Measurements from ENCODE around the gene G2E3. TPM values are rescaled to one million over a fixed set of nuclear protein-coding genes. Genes with fewer than 3 reads are reported as not detected.
"Not testable (repeated sequence)": the region's sequence is repeated elsewhere in the genome, so short reads cannot be mapped to it uniquely, and the experiment has no call there.

Gene G2E3
- total and polyA plus RNA-seq, 2 of the 13 experiments (the other 11 are each of a cell fraction or from before 2014, with no cell fraction given): 22.8 to 63.0 TPM

GRCh38 chr14:30629432-30629831 is 70.5 kb downstream of the G2E3 start:
- peaks cover 78% of the 10 kb centered on the region for H3K79me2 ChIP-seq (ENCODE audit: insufficient read depth, low read length)
- DNase-seq (ENCODE audit: low spot score); H3K27me3 ChIP-seq (ENCODE audit: control insufficient read depth in 1 of 2, insufficient read depth in 2 of 2, low read length in 2 of 2); ATAC-seq; H2AFZ ChIP-seq (ENCODE audit: low read length); H3K4me2 ChIP-seq (ENCODE audit: low read depth, low read length); intact Hi-C loops (cut with micrococcal nuclease; ENCODE audit: unreplicated experiment); H3K9ac ChIP-seq (ENCODE audit: insufficient read depth, low read depth, low read length); CTCF ChIA-PET (ENCODE audit: low intra/inter-chr PET ratio, low total read pairs); in situ Hi-C loops (cut with HindIII; ENCODE audit: extremely low pct_ligation_motif_present, low pct_unique_long_range_greater_than_20kb); FAIRE-seq; H3K27ac ChIP-seq (ENCODE audit: extremely low read length, insufficient read depth, low read length); BruUV-seq (replicated peaks); POLR2A ChIA-PET; H3K9me3 ChIP-seq (ENCODE audit: low read length); H3K4me3 ChIP-seq (replicated peaks in 1 of 3; ENCODE audit: insufficient read depth in 1 of 3, low read depth in 2 of 3, low read length in 3 of 3); TF ChIP-seq NR2F6 (CRISPR knock-in tag; IDR thresholded peaks at IDR 0.05): not testable (repeated sequence)
- 97% methylated on average over 8 of the region's 8 CpGs for WGBS (ENCODE audit: low lambda C conversion rate)
- peaks cover 43% of the 10 kb centered on the region for H3K4me1 ChIP-seq (ENCODE audit: insufficient read depth, low read length)
- peaks cover 16 to 40% of the 10 kb centered on the region in 2 experiments for H3K36me3 ChIP-seq (replicated peaks in 1 of 2; ENCODE audit: control insufficient read depth in 1 of 2, insufficient read depth in 2 of 2, low read length in 2 of 2)
- TF ChIP-seq HOMEZ (CRISPR knock-in tag; IDR thresholded peaks at IDR 0.05; ENCODE audit: low read depth): peak; percentile 72; the same call in 1 of the 2 replicates
- 0 out of 2 replicates have a peak, but pooled peaks have one; percentile 4 for TF ChIP-seq NR2F6 (IDR thresholded peaks at IDR 0.05)
- peak; percentile 54; the same call in 1 of the 2 replicates for TF ChIP-seq POGZ (CRISPR knock-in tag; IDR thresholded peaks at IDR 0.05)
- 0 out of 2 replicates have a peak, but pooled peaks have one; percentile 8 for TF ChIP-seq ZNF878 (CRISPR knock-in tag; IDR thresholded peaks at IDR 0.05)
- TF ChIP-seq FOSL2 (CRISPR knock-in tag; IDR thresholded peaks at IDR 0.05): peak; percentile 82
- peak; percentile 49 for TF ChIP-seq ZNF770 (CRISPR knock-in tag; IDR thresholded peaks at IDR 0.05)
- 0 out of 2 replicates have a peak, but pooled peaks have one; percentile 46 for TF ChIP-seq ZNF362 (CRISPR knock-in tag; IDR thresholded peaks at IDR 0.05; ENCODE audit: borderline replicate concordance)
- TF ChIP-seq TEAD3 (CRISPR knock-in tag; optimal IDR thresholded peaks at IDR 0.05; ENCODE audit: borderline replicate concordance): peak; percentile 72
- peaks cover 51% of the 10 kb centered on the region for H4K20me1 ChIP-seq (ENCODE audit: insufficient read depth, low read length)
